Testis (tissue), 2 donors: ENCODE results near the gene TBK1.

Source experiments
- POLR2A ChIP-seq: fragments of 450-650 bp; IDR thresholded peaks from one replicate; pipeline ENCODE4 v1.6.1; 2017; ENCODE audit warnings: antibody characterized with exemption, mild to moderate bottlenecking, moderate library complexity
- TF ChIP-seq, protein P1 (sequence below), 3 experiments: fragments of 450-650 bp in 2 of 3; fragments of 200-600 bp in 1 of 3; sonication (generic) in 1 of 3; IDR thresholded peaks; one replicate each; pipeline ENCODE4 v1.5.1; 2016 to 2019; ENCODE audit warnings: antibody characterized with exemption in 3 of 3, mild to moderate bottlenecking in 2 of 3, moderate library complexity in 1 of 3

DNA sequence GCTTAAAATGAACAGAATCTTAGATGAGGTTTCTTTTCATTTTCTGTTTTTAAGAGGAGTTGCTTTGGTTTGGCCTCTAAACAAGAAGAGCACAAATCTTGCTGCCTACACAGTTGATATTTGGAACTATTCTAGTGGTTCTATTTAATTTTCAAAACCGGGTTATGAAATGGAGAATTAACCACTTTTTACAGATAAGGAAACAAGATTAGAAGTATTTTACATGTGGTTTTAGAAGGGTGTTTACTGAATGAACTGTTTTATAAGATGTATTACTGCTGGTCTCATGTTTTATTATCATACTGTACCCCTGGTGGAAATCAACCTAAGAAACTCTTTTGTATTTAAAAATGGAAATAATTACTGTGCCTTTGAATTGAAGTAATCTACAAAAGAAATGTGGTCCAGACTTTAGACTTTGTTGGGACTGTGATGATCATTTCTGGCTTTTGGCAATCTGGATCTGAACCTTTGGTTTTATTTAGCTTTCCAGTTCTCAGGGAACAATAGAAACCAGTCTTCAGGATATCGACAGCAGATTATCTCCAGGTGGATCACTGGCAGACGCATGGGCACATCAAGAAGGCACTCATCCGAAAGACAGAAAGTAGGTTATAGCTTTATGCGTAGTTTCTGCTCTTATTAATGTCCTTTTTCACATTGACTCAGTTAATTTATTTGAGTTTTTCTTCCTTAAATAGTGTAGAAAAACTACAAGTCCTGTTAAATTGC is 43.2 kb downstream of the TBK1 start:
- TF ChIP-seq, protein P1, sequence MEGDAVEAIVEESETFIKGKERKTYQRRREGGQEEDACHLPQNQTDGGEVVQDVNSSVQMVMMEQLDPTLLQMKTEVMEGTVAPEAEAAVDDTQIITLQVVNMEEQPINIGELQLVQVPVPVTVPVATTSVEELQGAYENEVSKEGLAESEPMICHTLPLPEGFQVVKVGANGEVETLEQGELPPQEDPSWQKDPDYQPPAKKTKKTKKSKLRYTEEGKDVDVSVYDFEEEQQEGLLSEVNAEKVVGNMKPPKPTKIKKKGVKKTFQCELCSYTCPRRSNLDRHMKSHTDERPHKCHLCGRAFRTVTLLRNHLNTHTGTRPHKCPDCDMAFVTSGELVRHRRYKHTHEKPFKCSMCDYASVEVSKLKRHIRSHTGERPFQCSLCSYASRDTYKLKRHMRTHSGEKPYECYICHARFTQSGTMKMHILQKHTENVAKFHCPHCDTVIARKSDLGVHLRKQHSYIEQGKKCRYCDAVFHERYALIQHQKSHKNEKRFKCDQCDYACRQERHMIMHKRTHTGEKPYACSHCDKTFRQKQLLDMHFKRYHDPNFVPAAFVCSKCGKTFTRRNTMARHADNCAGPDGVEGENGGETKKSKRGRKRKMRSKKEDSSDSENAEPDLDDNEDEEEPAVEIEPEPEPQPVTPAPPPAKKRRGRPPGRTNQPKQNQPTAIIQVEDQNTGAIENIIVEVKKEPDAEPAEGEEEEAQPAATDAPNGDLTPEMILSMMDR (IDR thresholded peaks at IDR 0.05), result no peak
- TF ChIP-seq POLR2A, result no peak
